Right lobe of liver (tissue), 4 donors: Measurements from ENCODE around the gene PCSK9.

Experiments used
- CTCF ChIP-seq, 4 donors: fragments of 200-600 bp in 3 of 4; fragments of 450-650 bp in 1 of 4; IDR thresholded peaks; one replicate each; pipeline versions ENCODE4 v1.5.1 to v1.8.0; 2016 to 2022; ENCODE audit warnings: antibody characterized with exemption in 4 of 4, mild to moderate bottlenecking in 2 of 4
- POLR2A ChIP-seq: fragments of 450-650 bp; IDR thresholded peaks from one replicate; pipeline ENCODE4 v1.6.1; 2017; ENCODE audit warnings: antibody characterized with exemption, mild to moderate bottlenecking
- donor health status: DM: no; HTN: no; CAD: no.
- donor health status: DM: no; HTN: no; CAD: no.
- donor health status: DM: no; HTN: yes; CAD: no.

- TF ChIP-seq CTCF (IDR thresholded peaks at IDR 0.05): no peak
- TF ChIP-seq POLR2A: no peak
Measured at GRCh38 chr1:55041613-55042012, 2.3 kb downstream of the PCSK9 start.
